ENCODE measurements around the gene ITM2C. TPM values are rescaled to one million over a fixed set of nuclear protein-coding genes. Genes with fewer than 3 reads are reported as not detected.

The ITM2C gene
- total RNA-seq, 2 experiments from 2014 or later = 43.2 to 43.4 TPM

DNA sequence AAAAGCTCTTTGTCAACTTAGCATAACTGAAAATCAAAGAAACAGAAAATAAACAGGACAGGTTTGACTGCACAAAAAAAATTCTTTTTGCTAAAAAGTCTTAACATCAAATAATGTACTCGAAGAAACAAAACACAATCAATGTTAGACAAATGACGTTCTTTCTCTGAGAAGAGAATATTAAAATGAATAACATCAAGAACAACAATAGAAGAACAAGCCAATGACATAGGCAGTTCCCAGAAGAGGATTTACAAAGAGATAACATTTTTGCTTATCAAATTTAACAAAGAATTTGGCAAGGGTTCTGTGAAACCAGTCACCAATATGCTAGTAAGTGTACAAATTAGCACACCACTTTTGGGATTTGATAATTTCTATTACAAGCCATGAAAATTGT lies 54.5 kb downstream of the ITM2C start:
- Mint-ChIP-seq H3K4me3 (peak overlapping the region; percentile 46), H3K27me3 (peaks cover 2% of the 10 kb centered on the region), H3K4me1 (ENCODE audit: low read depth) (peaks cover 85% of the 10 kb centered on the region), H3K9me3 (no peaks in the 10 kb centered on the region), H3K27ac (peak overlapping the region; percentile 85), H3K36me3 (ENCODE audit: low read depth) (peaks cover 9% of the 10 kb centered on the region)
- DNase-seq (no peak), ATAC-seq (no peak)
- ChIA-PET POLR2A (interaction anchor here (1.2 to 1.8 kb wide), 4 partner anchors 9 to 22 kb away, joined by 3 read pairs; no protein-coding TSS in a partner anchor), CTCF (interaction anchor here (1.3 to 5.2 kb wide), 4 partner anchors 14 to 68 kb away, joined by 3 to 22 read pairs (median 9); no protein-coding TSS in a partner anchor)
- intact Hi-C loops (cut with micrococcal nuclease) = no loop called here
- TF ChIP-seq, protein P1, sequence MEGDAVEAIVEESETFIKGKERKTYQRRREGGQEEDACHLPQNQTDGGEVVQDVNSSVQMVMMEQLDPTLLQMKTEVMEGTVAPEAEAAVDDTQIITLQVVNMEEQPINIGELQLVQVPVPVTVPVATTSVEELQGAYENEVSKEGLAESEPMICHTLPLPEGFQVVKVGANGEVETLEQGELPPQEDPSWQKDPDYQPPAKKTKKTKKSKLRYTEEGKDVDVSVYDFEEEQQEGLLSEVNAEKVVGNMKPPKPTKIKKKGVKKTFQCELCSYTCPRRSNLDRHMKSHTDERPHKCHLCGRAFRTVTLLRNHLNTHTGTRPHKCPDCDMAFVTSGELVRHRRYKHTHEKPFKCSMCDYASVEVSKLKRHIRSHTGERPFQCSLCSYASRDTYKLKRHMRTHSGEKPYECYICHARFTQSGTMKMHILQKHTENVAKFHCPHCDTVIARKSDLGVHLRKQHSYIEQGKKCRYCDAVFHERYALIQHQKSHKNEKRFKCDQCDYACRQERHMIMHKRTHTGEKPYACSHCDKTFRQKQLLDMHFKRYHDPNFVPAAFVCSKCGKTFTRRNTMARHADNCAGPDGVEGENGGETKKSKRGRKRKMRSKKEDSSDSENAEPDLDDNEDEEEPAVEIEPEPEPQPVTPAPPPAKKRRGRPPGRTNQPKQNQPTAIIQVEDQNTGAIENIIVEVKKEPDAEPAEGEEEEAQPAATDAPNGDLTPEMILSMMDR (IDR thresholded peaks at IDR 0.05) = no peak

DNA sequence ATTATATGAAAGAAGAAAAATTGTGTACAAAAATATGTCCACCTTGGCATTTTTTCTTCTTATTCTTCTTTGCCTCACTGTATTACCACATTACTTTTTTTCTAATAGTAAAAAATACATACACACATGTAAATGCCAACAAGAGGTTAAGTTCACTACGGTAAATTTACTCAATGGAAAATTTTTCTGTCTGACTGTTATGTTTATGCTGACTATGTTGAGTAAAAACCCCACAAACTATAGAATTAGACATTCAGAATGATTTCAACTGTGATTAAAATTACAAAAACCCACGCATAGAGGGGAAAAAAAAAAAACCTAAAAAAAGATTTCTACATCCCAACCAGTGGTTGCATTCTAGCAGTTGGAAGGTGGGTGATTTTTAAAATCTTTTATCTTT lies 54.9 kb downstream of the ITM2C start:
- intact Hi-C loops (cut with micrococcal nuclease) = no loop called here
- ATAC-seq (peak; percentile 12), DNase-seq (no peak)
- Mint-ChIP-seq H3K9me3 (no peaks in the 10 kb centered on the region), H3K36me3 (ENCODE audit: low read depth) (peaks cover 8% of the 10 kb centered on the region), H3K4me3 (peak overlapping the region; percentile 51), H3K27me3 (peaks cover 2% of the 10 kb centered on the region), H3K4me1 (ENCODE audit: low read depth) (peaks cover 88% of the 10 kb centered on the region), H3K27ac (peak overlapping the region; percentile 76)
- TF ChIP-seq, protein P1 (IDR thresholded peaks at IDR 0.05) = no peak
- POLR2A ChIA-PET = interaction anchor here (1.1 to 10.0 kb wide), 6 partner anchors 9 to 65 kb away, joined by 3 to 86 read pairs (median 5); no protein-coding TSS in a partner anchor
- CTCF ChIA-PET = interaction anchor here (0.9 to 5.2 kb wide), 8 partner anchors 12 to 71 kb away, joined by 3 to 22 read pairs (median 6); no protein-coding TSS in a partner anchor

DNA sequence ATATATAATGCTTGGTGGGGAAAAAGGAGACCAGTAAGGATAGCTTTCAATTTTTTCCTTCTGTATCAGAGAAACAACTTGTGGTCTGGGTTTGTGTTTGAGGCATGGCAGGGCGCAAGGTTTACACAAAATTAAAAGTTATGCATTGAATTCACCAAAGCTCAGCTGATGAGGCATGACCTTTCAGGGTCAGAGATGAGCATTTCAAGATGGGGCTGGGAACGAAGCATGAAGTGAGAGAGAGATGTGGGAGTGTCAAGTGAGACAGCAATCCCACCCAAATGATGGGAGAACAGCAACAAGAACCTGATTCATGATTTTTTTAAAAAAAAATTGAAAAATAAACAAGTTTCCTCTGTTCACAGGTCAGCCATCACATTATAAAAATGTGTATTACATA lies 55.4 kb downstream of the ITM2C start:
- peaks cover 88% of the 10 kb centered on the region for H3K4me1 Mint-ChIP-seq (ENCODE audit: low read depth)
- H3K27me3 Mint-ChIP-seq = peaks cover 2% of the 10 kb centered on the region
- ATAC-seq (no peak), DNase-seq (peak; percentile 56)
- H3K36me3 Mint-ChIP-seq (ENCODE audit: low read depth) = peaks cover 7% of the 10 kb centered on the region
- CTCF ChIA-PET = interaction anchor here (0.9 to 5.2 kb wide), 11 partner anchors 12 to 96 kb away, joined by 3 to 22 read pairs (median 6); no protein-coding TSS in a partner anchor
- TF ChIP-seq, protein P1 (IDR thresholded peaks at IDR 0.05) = no peak
- intact Hi-C loops (cut with micrococcal nuclease) = no loop called here
- POLR2A ChIA-PET = interaction anchor here (0.9 to 10.0 kb wide), 6 partner anchors 11 to 65 kb away, joined by 3 to 86 read pairs (median 5); no protein-coding TSS in a partner anchor
- H3K4me3 Mint-ChIP-seq = peak overlapping the region; percentile 51
- no peaks in the 10 kb centered on the region for H3K9me3 Mint-ChIP-seq
- peak overlapping the region; percentile 76 for H3K27ac Mint-ChIP-seq

DNA sequence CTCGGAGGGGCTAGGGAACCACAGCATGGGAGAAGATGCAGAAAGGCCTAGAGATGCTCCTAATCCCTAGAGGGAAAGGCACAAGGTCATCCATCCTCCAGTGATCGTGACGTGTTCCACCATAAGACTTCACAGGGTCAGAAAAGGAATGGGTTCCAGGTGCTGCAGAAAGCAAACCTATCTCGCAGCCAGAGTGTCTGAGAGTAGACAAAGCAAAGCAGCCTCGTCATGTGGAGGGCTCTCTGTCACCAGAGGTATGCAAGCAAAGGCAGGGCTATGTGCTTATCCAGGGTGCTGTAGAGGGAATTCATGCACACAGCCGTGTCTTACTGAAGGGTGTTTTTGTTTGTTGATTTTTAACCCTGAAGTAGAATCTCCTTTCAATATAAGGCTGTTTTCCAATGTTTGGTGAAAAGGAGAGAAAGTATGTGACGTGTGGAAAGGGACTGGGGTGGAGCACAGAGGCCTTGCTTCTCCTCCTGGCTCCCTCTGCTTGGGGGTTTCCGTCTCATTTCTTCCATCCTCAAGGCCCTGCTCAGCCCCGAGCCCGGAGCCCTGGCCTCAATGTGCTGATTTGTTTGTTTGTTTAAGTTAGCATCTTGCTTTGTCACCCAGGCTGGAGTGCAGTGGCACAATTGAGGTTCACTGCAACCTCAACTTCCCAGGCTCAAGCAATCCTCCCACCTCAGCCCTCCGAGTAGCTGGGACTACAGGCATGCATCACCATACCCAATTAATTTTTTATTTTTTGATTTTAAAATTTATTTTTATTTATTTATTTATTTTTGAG lies 57.3 kb downstream of the ITM2C start:
- intact Hi-C loops (cut with micrococcal nuclease) = no loop called here
- peaks cover 2% of the 10 kb centered on the region for H3K27me3 Mint-ChIP-seq
- H3K9me3 Mint-ChIP-seq = no peaks in the 10 kb centered on the region
- ChIA-PET POLR2A (interaction anchor here (1.3 to 10.0 kb wide), 3 partner anchors 15 to 63 kb away, joined by 6 to 86 read pairs (median 42); no protein-coding TSS in a partner anchor), CTCF (interaction anchor here (1.2 to 11.4 kb wide), 7 partner anchors 8 to 65 kb away, joined by 3 to 181 read pairs (median 8); no protein-coding TSS in a partner anchor)
- TF ChIP-seq, protein P1 (IDR thresholded peaks at IDR 0.05) = no peak
- H3K27ac Mint-ChIP-seq = peak overlapping the region; percentile 35
- H3K4me3 Mint-ChIP-seq = peak overlapping the region; percentile 51
- DNase-seq (peak; percentile 6), ATAC-seq (no peak)
- peaks cover 83% of the 10 kb centered on the region for H3K4me1 Mint-ChIP-seq (ENCODE audit: low read depth)
- peaks cover 5% of the 10 kb centered on the region for H3K36me3 Mint-ChIP-seq (ENCODE audit: low read depth)
